ENCODE measurements around the gene DYNC2I2.

Gene DYNC2I2

DNA sequence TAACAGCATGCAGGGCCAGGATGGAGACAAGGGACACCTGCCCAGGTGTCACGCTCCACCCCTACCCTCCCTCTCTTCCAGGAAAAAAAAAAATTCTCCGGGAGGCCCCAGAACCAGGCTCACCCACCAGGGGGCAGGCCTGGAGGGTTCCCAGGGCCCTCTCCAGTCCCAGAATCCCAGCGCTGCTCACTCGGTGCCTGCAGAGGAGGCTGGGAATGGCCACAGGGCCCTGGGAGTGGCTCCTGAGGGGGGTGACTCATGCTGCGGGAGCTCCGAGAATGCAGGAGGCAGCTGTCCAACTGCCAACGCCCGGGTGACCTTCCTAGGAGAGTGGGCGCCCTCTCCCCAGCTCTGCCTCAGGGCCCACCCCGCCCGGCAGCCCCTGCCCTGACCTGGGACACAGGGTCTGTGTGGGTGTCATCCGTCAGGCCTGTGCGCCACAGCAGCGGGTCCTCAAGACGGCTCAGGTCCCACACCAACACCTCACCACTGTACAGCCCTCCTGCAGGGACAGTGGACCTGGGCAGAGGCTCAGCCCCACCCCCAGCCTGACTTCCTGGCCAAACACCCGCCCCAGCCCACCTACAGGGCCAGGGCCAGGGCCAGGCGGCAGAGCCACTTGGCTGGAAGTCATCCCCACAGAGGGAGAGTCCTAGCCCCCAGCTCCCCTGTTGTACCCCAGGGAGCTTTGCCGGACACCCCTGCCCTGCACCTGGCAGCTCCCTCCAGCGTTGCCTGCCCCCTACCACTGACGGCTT lies 21.2 kb downstream of the DYNC2I2 start:
- peak; percentile 30 for DNase-seq

DNA sequence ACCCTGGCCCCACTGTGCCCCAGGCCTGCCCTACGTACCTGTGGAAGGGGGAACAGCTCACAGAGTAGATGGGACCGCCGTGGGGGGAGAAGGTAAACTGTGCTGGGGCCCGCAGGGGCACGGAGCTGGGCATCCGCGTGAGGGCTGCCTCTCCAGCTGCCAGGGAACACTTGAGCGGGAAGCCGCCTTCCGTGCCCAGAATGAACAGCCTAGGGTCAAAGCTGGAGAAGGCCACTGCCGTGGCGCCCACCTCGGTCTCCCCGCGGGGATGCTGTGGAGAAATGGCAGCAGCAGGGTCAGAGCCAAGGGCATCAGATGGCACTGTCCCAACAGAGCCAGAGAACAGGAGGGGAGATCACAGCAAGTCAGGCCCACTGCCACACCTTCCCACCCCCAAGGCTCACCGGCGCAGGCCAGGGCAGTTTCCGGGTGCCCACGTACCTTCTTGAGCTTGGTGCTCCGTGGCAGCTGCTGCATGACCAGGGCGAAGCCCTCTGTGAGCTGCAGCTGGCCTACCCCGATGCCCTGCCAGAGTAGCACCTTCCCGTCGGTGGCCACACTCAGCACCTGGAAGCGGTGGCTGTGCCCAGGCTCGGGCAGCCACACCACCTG lies 21.9 kb downstream of the DYNC2I2 start:
- no peak for DNase-seq

- no peak for DNase-seq
These were observed 22.5 kb downstream of the DYNC2I2 start for GRCh38 chr9:128634111-128634510.

- no peak for DNase-seq
These were observed 23.0 kb downstream of the DYNC2I2 start for GRCh38 chr9:128633601-128634000.

DNA sequence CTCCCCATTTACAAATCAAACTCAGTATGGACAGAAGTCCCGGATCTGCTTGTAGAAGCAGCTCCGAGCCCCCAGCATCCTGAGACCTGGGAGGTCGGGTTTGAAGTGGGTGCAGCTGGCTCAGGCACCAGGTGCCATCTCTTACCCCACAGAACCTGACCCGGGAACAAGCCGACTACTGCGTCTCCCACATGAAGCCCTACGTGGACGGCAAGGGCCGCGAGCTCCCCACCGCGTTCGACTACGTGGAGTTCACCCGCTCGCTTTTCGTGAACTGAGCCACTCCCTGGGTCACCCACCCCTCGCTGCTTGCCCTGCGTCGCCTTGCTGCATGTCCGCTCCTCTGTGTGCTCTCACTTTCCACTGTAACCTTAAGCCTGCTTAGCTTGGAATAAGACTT lies 23.6 kb downstream of the DYNC2I2 start:
- no peak for DNase-seq

DNA sequence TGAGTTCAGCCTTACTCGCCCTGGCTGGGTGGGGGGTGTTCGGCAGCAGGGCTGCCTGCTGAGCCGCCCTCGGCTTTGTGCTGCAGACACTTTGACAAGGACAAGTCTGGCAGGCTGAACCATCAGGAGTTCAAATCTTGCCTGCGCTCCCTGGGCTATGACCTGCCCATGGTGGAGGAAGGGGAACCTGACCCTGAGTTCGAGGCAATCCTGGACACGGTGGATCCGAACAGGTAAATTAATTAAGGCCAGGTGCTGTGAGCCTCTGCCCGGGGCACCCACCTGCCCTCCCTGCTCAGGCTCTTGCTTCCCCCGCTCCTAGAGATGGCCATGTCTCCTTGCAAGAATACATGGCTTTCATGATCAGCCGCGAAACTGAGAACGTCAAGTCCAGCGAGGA lies 24.2 kb downstream of the DYNC2I2 start:
- DNase-seq = no peak

GRCh38 chr9:128632066-128632465 lies 24.6 kb downstream of the DYNC2I2 start:
- no peak for DNase-seq

DNA sequence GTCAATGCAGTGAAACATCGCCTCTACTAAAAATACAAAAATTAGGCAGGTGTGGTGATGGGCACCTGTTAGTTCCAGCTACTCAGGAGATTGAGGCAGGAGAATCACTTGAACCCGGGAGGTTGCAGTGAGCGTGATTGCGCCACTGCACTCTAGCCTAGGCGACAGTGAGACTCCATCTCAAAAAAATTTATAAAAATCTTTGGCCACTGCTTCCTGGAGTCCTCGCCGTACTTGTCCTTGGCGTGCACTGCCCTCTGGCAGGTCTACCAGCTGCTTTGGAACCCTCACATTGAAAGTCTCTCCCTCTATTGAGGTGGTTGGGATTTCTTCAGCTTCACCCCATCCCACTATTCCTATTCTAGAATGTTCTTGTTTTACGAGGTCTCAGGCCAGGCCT lies 25.0 kb downstream of the DYNC2I2 start:
- DNase-seq = no peak

DNA sequence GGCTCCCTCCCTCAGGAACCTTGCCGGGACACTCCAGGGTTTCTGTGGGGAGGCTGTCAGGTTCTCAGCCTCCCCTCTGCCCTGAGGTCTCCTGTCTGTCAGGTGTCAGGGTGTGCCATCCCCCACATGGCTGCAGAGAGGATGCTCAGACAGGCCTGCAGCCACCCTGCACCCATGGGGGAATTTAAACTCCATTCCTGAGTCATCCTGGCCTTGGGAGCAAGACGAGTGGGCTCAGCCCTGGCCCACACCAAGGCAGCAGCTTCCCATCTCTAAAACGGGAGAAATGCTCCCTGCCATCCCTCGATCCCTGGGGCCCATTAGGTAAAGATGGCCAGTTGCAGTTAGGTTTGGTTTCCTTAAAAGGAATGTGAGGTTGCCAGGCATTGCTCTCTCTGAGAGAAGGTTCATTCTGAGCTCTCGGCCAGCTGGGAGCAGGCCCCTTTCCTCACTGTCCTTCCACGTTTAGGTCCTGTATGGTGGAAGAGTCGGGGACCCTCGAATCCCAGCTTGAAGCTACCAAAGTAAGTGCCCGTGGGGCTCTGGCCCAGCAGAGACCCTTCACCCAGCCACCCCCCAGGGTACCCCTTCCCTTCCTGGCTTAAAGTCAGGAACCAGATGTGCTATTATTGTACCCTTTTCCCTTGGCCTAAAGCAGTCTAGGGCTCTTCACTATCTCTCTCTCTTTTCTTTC lies 26.6 kb downstream of the DYNC2I2 start:
- DNase-seq = no peak

GRCh38 chr9:128629136-128629535 lies 27.5 kb downstream of the DYNC2I2 start:
- no peak for DNase-seq

DNA sequence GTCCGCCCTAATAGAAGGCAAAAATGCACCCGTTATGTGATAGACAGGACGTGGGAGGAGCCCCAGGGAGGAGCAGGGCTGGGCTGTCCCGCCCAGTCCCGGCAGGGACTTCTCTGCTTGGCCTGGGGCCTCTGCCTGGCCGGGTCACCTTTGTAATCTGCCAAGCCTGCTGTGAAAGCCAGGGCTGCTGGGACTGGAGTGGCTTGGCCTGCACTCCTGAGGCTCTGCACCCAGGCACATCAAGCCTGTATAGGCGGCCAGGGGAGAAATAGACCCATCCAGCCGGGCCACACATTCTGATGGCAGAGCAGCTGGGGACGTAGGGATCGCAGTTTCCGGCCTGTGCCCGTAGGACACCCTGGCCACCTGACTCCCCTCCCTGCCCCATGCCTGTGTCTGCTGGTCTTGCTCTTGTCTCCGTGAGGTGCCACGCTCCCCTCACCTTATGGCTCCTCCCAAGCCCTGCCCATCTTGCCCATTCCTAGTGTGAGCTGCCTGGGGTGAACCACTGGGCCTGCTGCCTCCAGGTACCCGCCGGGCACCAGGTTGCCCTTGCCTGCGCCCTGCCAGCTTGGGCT lies 28.1 kb downstream of the DYNC2I2 start:
- no peak for DNase-seq

DNA sequence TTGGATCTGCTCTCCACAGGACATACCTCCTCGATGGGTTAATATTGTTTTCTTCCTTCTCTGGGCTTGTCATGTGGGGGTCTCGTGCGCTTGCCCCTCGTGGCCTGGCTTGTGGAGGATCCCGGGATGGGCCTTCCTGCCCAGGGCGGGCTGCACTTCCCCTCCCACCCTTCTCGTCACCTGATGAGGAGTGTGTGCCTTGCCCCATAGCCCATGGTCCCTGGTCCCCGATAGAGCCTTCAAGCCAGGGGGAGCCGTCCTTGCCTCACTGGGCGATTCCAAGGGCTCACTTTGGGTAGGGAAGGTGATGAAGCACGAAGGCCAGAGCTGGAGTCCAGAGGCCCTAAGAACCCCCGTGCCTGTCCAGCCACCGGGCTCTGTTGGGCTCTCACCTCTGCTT lies 28.7 kb downstream of the DYNC2I2 start:
- DNase-seq = no peak

GRCh38 chr9:128627127-128627715 lies 29.4 kb downstream of the DYNC2I2 start:
- no peak for DNase-seq

DNA sequence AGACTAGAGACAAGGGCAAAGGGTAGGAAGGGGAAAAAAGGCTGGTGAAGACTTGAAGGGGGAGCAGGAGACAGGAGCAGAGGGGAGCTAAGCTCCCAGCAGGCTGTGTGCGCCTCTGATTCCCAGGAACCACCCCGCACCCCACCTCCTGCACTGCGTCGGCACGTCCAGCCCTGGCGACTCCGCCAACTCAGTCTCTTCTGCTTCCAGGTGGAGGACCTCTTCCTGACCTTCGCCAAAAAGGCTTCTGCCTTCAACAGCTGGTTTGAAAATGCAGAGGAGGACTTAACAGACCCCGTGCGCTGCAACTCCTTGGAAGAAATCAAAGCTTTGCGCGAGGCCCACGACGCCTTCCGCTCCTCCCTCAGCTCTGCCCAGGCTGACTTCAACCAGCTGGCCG lies 30.5 kb downstream of the DYNC2I2 start:
- DNase-seq = no peak

- DNase-seq = no peak
These were observed 31.1 kb downstream of the DYNC2I2 start for GRCh38 chr9:128625391-128626146.

DNA sequence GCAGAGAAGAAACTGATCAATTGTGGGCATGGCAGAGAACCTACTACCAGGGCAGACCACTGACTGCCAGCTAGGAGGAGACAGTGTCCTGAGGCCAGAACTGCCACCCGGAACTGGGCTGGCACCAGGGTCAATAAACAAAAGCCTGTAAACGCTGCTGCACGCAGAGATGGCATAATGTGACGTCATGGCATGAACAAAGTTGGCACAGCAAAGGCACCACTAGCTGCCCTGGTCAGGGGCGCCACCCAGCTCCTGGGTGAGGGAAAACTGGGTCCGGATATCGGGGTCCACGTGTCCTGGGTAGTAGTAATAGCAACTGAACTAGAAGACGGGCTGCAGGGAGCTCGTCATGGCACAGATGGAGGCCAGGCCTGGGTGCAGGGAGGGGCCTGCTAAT lies 32.1 kb downstream of the DYNC2I2 start:
- DNase-seq = no peak

- DNase-seq = no peak
These were observed 34.8 kb downstream of the DYNC2I2 start for GRCh38 chr9:128621730-128622455.

- no peak for DNase-seq
These were observed 36.9 kb downstream of the DYNC2I2 start for GRCh38 chr9:128619779-128620178.

DNA sequence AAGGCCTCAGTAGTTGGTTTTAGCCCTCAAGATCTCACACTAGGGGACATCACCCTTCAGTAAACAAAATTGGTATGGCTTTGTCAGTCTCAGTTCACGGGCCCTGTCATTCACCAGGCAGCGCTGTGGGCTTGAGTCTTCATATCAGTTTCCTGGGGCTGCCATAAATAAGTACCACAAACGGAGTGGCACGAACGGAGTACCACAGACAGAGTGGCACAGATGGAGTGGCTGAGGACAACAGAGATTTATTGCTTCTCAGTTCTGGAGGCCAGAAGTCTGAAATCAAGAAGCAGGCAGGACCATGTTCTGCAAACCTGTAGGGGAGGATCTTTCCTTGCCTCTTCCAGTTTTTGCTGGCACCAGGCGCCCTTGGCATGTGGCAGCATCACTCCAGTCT lies 37.5 kb downstream of the DYNC2I2 start:
- no peak for DNase-seq

DNA sequence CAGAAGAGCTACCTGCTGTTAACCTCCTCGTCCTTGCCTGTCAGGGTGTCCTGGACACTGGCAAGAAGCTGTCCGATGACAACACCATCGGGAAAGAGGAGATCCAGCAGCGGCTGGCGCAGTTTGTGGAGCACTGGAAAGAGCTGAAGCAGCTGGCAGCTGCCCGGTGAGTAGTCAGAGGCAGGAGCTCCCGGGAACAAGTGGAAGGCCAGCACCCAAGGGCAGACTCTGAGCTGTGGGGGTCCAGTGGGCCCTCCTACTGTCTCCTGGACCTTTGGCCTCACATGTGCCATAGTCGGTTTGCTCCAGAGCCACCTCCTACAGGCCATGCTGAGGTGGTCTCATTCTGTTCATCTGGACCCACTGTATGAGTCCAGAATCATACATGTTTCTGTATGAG lies 38.7 kb downstream of the DYNC2I2 start:
- no peak for DNase-seq

GRCh38 chr9:128615571-128615970 lies 41.1 kb downstream of the DYNC2I2 start:
- DNase-seq = no peak

GRCh38 chr9:128614728-128615127 lies 41.9 kb downstream of the DYNC2I2 start:
- no peak for DNase-seq

Data from NCI-H1694 treated with DMSO at 0.1 percent for 48 hours (cell line).